GM23338 (cell line): ENCODE measurements around the gene CYTH3. TPM values are rescaled to one million over a fixed set of nuclear protein-coding genes. Genes with fewer than 3 reads are reported as not detected.

Experiments used
- ATAC-seq: fragments of 200-7000 bp; cut with Tn5 transposase; 3 replicates; pipeline ENCODE4 v1.9.1; 2020
- DNase-seq: peaks from one replicate; pipeline ENCODE4 v3.0.0-alpha.2; 2015; ENCODE audit warnings: low spot score
- H2AFZ ChIP-seq: fragments of 200-600 bp; sonication (generic); 2 replicates; pipeline ENCODE4 v1.8.0; 2016; ENCODE audit warnings: antibody characterized with exemption, mild to moderate bottlenecking, moderate library complexity
- H3F3A ChIP-seq: fragments of 200-600 bp; sonication (generic); replicated peaks from 2 replicates; pipeline ENCODE4 v1.8.0; 2017; ENCODE audit warnings: antibody characterized with exemption, mixed run types, low read depth
- H3K27ac ChIP-seq: fragments of 200-600 bp; sonication (generic); 2 replicates; pipeline ENCODE4 v1.6.1; 2016; ENCODE audit warnings: low read depth
- H3K27me3 ChIP-seq: fragments of 200-600 bp; sonication (generic); 2 replicates; pipeline ENCODE4 v1.8.0; 2016; ENCODE audit warnings: mild to moderate bottlenecking, mixed run types, moderate library complexity; ENCODE audit not compliant: insufficient read depth
- H3K36me3 ChIP-seq: fragments of 200-600 bp; sonication (generic); 2 replicates; pipeline ENCODE4 v1.8.0; 2016; ENCODE audit warnings: mild to moderate bottlenecking; ENCODE audit not compliant: insufficient read depth
- H3K4me1 ChIP-seq: fragments of 200-600 bp; sonication (generic); 2 replicates; pipeline ENCODE4 v1.8.0; 2016; ENCODE audit warnings: mild to moderate bottlenecking, moderate library complexity; ENCODE audit not compliant: insufficient read depth
- H3K4me2 ChIP-seq: fragments of 200-600 bp; sonication (generic); 2 replicates; pipeline ENCODE4 v1.7.1; 2017; ENCODE audit warnings: mixed run types
- H3K4me3 ChIP-seq: fragments of 200-600 bp; sonication (generic); 2 replicates; pipeline ENCODE4 v1.6.1; 2016; ENCODE audit warnings: mixed run types
- H3K79me2 ChIP-seq: fragments of 200-600 bp; sonication (generic); replicated peaks from 2 replicates; pipeline ENCODE4 v1.8.0; 2017; ENCODE audit warnings: mild to moderate bottlenecking; ENCODE audit not compliant: insufficient read depth
- H3K9me2 ChIP-seq: fragments of 200-600 bp; sonication (generic); 2 replicates; pipeline ENCODE4 v1.8.0; 2017; ENCODE audit not compliant: insufficient read depth
- H4K20me1 ChIP-seq: fragments of 200-600 bp; sonication (generic); replicated peaks from 2 replicates; pipeline ENCODE4 v1.8.0; 2017; ENCODE audit warnings: mild to moderate bottlenecking; ENCODE audit not compliant: insufficient read depth
- H3K27ac Mint-ChIP-seq: 2 replicates; pipeline ENCODE4 v1.8.0; 2020; ENCODE audit warnings: inconsistent platforms, mild to moderate bottlenecking, moderate library complexity, mixed read lengths
- H3K27me3 Mint-ChIP-seq: 3 replicates; pipeline ENCODE4 v1.8.0; 2022; ENCODE audit warnings: low read depth, mild to moderate bottlenecking, moderate library complexity, mixed read lengths, inconsistent platforms; ENCODE audit not compliant: insufficient read depth, poor library complexity
- H3K36me3 Mint-ChIP-seq: 3 replicates; pipeline ENCODE4 v1.8.0; 2021; ENCODE audit warnings: low read depth, mild to moderate bottlenecking, inconsistent platforms, moderate library complexity, mixed read lengths
- H3K4me1 Mint-ChIP-seq: 3 replicates; pipeline ENCODE4 v1.8.0; 2020; ENCODE audit warnings: mild to moderate bottlenecking, inconsistent platforms, mixed read lengths
- H3K4me3 Mint-ChIP-seq: 3 replicates; pipeline ENCODE4 v1.8.0; 2021; ENCODE audit warnings: moderate library complexity, mild to moderate bottlenecking, inconsistent platforms, mixed read lengths
- H3K9me3 Mint-ChIP-seq: 3 replicates; pipeline ENCODE4 v1.8.0; 2020; ENCODE audit warnings: moderate library complexity, mild to moderate bottlenecking, inconsistent platforms, mixed read lengths
- CREB1 ChIP-seq: fragments of 250-450 bp; sonication (Bioruptor Pico); IDR thresholded peaks from 2 replicates; pipeline ENCODE4 v1.5.0; 2020; ENCODE audit warnings: low read depth, mild to moderate bottlenecking, moderate library complexity
- ETS1 ChIP-seq: IDR thresholded peaks from 2 replicates; pipeline ENCODE4 v1.6.1; 2016; ENCODE audit warnings: antibody characterized with exemption
- EZH2 ChIP-seq: fragments of 200-600 bp; sonication (generic); IDR thresholded peaks from one replicate; pipeline ENCODE4 v1.8.0; 2017; ENCODE audit warnings: antibody characterized with exemption, mild to moderate bottlenecking, low read depth; ENCODE audit not compliant: unreplicated experiment
- EZH2phosphoT487 ChIP-seq: fragments of 200-600 bp; sonication (generic); IDR thresholded peaks from one replicate; pipeline ENCODE4 v1.8.1; 2018; ENCODE audit warnings: antibody characterized with exemption; ENCODE audit not compliant: unreplicated experiment
- JUNB ChIP-seq: IDR thresholded peaks from one replicate; pipeline ENCODE4 v1.6.1; 2016; ENCODE audit warnings: antibody characterized with exemption; ENCODE audit not compliant: unreplicated experiment
- NANOG ChIP-seq: IDR thresholded peaks from 2 replicates; pipeline ENCODE4 v1.6.1; 2016; ENCODE audit warnings: antibody characterized with exemption, borderline replicate concordance
- POLR2AphosphoS5 ChIP-seq: IDR thresholded peaks from 2 replicates; pipeline ENCODE4 v1.6.1; 2016; ENCODE audit warnings: antibody characterized with exemption, low read depth
- STAT1 ChIP-seq: IDR thresholded peaks from one replicate; pipeline ENCODE4 v1.6.1; 2016; ENCODE audit warnings: antibody characterized with exemption; ENCODE audit not compliant: unreplicated experiment
- ZNF114 ChIP-seq: fragments of 250-450 bp; sonication (Bioruptor Pico); IDR thresholded peaks from 2 replicates; pipeline ENCODE4 v1.5.0; 2020; ENCODE audit warnings: mild to moderate bottlenecking, moderate library complexity
- ZNF331 ChIP-seq: fragments of 250-450 bp; sonication (Bioruptor Pico); IDR thresholded peaks from 2 replicates; pipeline ENCODE4 v1.5.0; 2020; ENCODE audit warnings: low read depth, mild to moderate bottlenecking, moderate library complexity
- polyA plus RNA-seq: library from polyadenylated mRNA; unstranded; fragments of >200 nt; fragmentation: Nextera tagmentation; extraction: Ambion mirVana; gene quantifications from 2 replicates; pipeline ENCODE4 v1.2.1, GENCODE V29; 2016
- total RNA-seq: library from RNA; depleted of rRNA; stranded (reverse); fragments of >200 nt; shearing (Covaris generic); gene quantifications from 2 replicates; pipeline ENCODE4 v1.2.3, GENCODE V29; 2014
- TF ChIP-seq, protein P1 (sequence below), 2 experiments: fragments of 200-600 bp in 1 of 2; sonication (generic) in 1 of 2; conservative IDR thresholded peaks; 2 replicates each; pipeline versions ENCODE4 v1.5.1 to v1.6.1; 2016 to 2017; ENCODE audit warnings: antibody characterized with exemption in 2 of 2, low read depth in 2 of 2, mild to moderate bottlenecking in 2 of 2, moderate library complexity in 1 of 2
- TF ChIP-seq, protein P2 (sequence below): IDR thresholded peaks from one replicate; pipeline ENCODE4 v1.6.1; 2018; ENCODE audit warnings: antibody characterized with exemption; ENCODE audit not compliant: unreplicated experiment
- TF ChIP-seq, protein P3 (sequence below): fragments of 250-450 bp; sonication (Bioruptor Pico); IDR thresholded peaks from 2 replicates; pipeline ENCODE4 v1.5.0; 2020; ENCODE audit warnings: mild to moderate bottlenecking, moderate library complexity

CYTH3 gene
- total and polyA plus RNA-seq, 2 experiments from 2014 or later: 4.6 to 15.3 TPM

DNA sequence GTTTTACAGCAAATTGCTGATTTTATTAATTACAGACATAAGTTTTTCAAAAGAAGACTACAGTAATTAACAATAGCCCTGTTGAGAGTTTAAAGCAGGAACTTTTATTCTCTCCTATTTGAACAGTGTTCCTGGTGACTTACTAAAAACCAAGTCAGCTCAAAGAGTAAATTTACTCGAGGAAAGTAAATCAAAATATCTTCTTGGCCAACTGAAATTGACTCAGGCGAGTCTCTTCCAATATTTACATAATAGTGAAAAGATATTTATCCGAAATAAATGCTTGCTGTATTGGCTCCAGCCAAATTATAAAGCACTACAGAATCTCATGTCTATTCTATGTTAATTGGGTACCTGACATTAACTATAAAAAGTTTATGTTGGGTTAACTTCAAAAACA, 13.2 kb downstream of the CYTH3 start:
- Histone ChIP-seq H3K4me1 (0 out of 2 replicates have a peak, but pooled peaks cover 8% of the 10 kb centered on the region), H3K27me3 (no peaks in the 10 kb centered on the region), H3K4me2 (no peak overlapping the region), H3K36me3 (no peaks in the 10 kb centered on the region), H3K79me2 (peaks cover 67% of the 10 kb centered on the region), H3F3A (no peaks in the 10 kb centered on the region), H3K9me2 (no peaks in the 10 kb centered on the region), H4K20me1 (0 out of 2 replicates have a peak, but pooled peaks cover 4% of the 10 kb centered on the region), H2AFZ (no peak overlapping the region), H3K4me3 (no peak overlapping the region), H3K27ac (no peak overlapping the region)
- Mint-ChIP-seq H3K27me3 (no peaks in the 10 kb centered on the region), H3K9me3 (no peaks in the 10 kb centered on the region), H3K36me3 (no peaks in the 10 kb centered on the region), H3K4me1 (peaks cover 40% of the 10 kb centered on the region), H3K4me3 (no peak overlapping the region), H3K27ac (no peak overlapping the region)
- ATAC-seq (no peak), DNase-seq (no peak)
- TF ChIP-seq ZNF114 (CRISPR knock-in tag) (no peak), NANOG (no peak), EZH2 (no peak), ETS1 (no peak), STAT1 (no peak), EZH2phosphoT487 (no peak), POLR2AphosphoS5 (no peak), CREB1 (no peak), ZNF331 (CRISPR knock-in tag) (no peak), JUNB (no peak)
- TF ChIP-seq, protein P1, sequence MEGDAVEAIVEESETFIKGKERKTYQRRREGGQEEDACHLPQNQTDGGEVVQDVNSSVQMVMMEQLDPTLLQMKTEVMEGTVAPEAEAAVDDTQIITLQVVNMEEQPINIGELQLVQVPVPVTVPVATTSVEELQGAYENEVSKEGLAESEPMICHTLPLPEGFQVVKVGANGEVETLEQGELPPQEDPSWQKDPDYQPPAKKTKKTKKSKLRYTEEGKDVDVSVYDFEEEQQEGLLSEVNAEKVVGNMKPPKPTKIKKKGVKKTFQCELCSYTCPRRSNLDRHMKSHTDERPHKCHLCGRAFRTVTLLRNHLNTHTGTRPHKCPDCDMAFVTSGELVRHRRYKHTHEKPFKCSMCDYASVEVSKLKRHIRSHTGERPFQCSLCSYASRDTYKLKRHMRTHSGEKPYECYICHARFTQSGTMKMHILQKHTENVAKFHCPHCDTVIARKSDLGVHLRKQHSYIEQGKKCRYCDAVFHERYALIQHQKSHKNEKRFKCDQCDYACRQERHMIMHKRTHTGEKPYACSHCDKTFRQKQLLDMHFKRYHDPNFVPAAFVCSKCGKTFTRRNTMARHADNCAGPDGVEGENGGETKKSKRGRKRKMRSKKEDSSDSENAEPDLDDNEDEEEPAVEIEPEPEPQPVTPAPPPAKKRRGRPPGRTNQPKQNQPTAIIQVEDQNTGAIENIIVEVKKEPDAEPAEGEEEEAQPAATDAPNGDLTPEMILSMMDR (conservative IDR thresholded peaks at IDR 0.05; ENCODE audit: low read depth in 2 of 2): no peak
- TF ChIP-seq, protein P2, sequence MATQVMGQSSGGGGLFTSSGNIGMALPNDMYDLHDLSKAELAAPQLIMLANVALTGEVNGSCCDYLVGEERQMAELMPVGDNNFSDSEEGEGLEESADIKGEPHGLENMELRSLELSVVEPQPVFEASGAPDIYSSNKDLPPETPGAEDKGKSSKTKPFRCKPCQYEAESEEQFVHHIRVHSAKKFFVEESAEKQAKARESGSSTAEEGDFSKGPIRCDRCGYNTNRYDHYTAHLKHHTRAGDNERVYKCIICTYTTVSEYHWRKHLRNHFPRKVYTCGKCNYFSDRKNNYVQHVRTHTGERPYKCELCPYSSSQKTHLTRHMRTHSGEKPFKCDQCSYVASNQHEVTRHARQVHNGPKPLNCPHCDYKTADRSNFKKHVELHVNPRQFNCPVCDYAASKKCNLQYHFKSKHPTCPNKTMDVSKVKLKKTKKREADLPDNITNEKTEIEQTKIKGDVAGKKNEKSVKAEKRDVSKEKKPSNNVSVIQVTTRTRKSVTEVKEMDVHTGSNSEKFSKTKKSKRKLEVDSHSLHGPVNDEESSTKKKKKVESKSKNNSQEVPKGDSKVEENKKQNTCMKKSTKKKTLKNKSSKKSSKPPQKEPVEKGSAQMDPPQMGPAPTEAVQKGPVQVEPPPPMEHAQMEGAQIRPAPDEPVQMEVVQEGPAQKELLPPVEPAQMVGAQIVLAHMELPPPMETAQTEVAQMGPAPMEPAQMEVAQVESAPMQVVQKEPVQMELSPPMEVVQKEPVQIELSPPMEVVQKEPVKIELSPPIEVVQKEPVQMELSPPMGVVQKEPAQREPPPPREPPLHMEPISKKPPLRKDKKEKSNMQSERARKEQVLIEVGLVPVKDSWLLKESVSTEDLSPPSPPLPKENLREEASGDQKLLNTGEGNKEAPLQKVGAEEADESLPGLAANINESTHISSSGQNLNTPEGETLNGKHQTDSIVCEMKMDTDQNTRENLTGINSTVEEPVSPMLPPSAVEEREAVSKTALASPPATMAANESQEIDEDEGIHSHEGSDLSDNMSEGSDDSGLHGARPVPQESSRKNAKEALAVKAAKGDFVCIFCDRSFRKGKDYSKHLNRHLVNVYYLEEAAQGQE: no peak
- TF ChIP-seq, protein P3, sequence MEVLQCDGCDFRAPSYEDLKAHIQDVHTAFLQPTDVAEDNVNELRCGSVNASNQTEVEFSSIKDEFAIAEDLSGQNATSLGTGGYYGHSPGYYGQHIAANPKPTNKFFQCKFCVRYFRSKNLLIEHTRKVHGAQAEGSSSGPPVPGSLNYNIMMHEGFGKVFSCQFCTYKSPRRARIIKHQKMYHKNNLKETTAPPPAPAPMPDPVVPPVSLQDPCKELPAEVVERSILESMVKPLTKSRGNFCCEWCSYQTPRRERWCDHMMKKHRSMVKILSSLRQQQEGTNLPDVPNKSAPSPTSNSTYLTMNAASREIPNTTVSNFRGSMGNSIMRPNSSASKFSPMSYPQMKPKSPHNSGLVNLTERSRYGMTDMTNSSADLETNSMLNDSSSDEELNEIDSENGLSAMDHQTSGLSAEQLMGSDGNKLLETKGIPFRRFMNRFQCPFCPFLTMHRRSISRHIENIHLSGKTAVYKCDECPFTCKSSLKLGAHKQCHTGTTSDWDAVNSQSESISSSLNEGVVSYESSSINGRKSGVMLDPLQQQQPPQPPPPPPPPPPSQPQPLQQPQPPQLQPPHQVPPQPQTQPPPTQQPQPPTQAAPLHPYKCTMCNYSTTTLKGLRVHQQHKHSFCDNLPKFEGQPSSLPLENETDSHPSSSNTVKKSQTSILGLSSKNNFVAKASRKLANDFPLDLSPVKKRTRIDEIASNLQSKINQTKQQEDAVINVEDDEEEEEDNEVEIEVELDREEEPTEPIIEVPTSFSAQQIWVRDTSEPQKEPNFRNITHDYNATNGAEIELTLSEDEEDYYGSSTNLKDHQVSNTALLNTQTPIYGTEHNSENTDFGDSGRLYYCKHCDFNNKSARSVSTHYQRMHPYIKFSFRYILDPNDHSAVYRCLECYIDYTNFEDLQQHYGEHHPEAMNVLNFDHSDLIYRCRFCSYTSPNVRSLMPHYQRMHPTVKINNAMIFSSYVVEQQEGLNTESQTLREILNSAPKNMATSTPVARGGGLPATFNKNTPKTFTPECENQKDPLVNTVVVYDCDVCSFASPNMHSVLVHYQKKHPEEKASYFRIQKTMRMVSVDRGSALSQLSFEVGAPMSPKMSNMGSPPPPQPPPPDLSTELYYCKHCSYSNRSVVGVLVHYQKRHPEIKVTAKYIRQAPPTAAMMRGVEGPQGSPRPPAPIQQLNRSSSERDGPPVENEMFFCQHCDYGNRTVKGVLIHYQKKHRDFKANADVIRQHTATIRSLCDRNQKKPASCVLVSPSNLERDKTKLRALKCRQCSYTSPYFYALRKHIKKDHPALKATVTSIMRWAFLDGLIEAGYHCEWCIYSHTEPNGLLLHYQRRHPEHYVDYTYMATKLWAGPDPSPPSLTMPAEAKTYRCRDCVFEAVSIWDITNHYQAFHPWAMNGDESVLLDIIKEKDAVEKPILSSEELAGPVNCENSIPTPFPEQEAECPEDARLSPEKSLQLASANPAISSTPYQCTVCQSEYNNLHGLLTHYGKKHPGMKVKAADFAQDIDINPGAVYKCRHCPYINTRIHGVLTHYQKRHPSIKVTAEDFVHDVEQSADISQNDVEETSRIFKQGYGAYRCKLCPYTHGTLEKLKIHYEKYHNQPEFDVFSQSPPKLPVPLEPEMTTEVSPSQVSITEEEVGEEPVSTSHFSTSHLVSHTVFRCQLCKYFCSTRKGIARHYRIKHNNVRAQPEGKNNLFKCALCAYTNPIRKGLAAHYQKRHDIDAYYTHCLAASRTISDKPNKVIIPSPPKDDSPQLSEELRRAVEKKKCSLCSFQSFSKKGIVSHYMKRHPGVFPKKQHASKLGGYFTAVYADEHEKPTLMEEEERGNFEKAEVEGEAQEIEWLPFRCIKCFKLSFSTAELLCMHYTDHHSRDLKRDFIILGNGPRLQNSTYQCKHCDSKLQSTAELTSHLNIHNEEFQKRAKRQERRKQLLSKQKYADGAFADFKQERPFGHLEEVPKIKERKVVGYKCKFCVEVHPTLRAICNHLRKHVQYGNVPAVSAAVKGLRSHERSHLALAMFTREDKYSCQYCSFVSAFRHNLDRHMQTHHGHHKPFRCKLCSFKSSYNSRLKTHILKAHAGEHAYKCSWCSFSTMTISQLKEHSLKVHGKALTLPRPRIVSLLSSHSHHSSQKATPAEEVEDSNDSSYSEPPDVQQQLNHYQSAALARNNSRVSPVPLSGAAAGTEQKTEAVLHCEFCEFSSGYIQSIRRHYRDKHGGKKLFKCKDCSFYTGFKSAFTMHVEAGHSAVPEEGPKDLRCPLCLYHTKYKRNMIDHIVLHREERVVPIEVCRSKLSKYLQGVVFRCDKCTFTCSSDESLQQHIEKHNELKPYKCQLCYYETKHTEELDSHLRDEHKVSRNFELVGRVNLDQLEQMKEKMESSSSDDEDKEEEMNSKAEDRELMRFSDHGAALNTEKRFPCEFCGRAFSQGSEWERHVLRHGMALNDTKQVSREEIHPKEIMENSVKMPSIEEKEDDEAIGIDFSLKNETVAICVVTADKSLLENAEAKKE (CRISPR knock-in tag): no peak
